ENCODE measurements around the gene NXPE4. TPM values are rescaled to one million over a fixed set of nuclear protein-coding genes. Genes with fewer than 3 reads are reported as not detected.

Gene NXPE4
- total RNA-seq, 2 experiments from 2014 or later = not detected

DNA sequence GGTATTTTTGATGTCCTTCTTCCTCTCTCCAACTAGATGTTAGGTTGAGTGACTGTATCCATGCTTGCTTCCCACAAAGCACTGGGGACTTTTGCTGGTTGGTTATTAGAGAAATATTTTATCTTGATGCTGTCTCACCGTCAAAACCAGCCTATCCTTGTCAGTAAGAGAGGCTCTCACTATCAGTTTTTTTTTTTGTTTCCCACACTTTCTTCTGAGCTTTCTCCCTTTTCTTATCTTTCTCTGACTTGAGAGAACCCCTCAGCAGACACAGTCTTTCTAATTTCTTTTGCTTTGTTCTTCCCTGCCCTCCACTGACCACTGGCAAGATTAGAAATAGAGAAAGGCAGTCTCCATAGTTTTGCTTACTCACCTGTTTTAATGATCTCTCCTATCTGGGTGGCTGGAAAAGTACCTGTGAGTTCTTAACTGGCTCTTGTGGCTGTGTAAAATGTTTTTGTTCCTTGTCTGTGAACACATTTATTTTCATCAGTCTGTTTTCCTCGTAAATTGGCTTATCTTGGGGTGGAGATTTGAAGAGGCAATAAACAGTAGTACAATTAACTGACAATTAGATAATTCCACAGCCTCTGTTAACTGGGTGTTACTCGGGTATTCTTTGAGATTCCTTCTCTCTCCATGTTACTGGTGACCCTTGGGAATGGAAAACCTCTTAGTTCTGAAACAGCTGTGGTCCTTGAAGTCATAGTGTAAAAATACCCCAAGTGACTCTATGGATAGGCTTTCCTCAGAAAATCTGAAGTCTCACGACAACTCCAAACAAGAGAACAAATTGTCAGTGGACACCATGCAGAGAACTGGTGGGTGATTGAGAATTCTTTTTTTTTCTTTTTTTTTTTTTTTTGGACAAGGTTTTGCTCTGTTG, 35.9 kb downstream of the NXPE4 start, which contains the start of gene NXPE1:
Gene NXPE1, minus strand, starts transcription at position 457 of the 886 bp plus-strand sequence. CDS start 8,680 bp downstream, outside the sequence.
- CTCF ChIA-PET = no interaction called here
- Mint-ChIP-seq H3K4me1 (no peaks in the 10 kb centered on the region), H3K27ac (no peak within 1 kb of the TSS), H3K9me3 (ENCODE audit: low read depth) (no peaks in the 10 kb centered on the region), H3K4me3 (no peak within 1 kb of the TSS), H3K27me3 (peaks cover 6% of the 10 kb centered on the region), H3K36me3 (no peaks in the 10 kb centered on the region)
- DNase-seq (no peak), ATAC-seq (no peak)

DNA sequence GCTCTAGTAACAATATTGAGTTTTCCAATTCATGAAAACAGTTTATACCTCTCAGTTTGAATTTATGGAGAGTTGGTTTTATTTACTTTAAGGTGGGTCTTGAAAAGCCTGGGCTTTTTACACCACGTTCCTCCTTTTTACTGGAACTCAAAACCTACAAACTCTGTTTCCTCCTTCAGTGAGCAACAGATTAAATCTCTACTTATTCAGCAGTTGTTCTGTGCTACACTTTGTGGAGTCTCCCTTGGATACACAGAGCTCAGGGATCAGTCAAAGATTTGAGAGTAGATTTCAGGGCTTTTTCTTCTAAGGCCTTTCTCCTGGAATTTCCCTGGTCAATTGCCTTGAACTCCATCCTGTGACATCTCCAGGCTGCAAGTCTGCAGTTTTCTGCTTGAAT, 39.5 kb downstream of the NXPE4 start:
- Mint-ChIP-seq H3K36me3 (no peaks in the 10 kb centered on the region), H3K9me3 (ENCODE audit: low read depth) (no peaks in the 10 kb centered on the region), H3K27me3 (peaks cover 6% of the 10 kb centered on the region), H3K27ac (no peak overlapping the region), H3K4me3 (no peak overlapping the region), H3K4me1 (no peaks in the 10 kb centered on the region)
- CTCF ChIA-PET = interaction anchor here (0.7 kb wide), 1 partner anchor 216 kb away, joined by 3 read pairs; no protein-coding TSS in a partner anchor
- ATAC-seq (no peak), DNase-seq (no peak)

DNA sequence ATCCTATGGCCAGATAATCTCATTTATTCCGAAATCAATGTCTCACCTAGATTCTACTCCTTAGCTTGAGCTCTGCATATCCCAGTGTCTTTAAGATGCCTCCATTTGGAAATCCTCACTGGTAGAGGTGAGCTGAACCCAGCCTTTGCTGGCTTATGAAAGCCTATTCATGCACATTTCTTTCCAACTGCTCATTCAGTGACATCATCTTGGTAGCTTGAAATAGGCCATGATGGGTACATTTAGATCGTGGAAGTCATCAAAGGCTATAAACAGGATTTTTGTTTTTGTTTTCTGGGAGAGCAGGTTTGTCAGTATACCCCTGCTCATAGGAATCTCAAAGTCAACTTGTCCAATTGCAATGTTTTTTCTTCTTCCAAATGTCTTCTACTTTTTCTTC, 41.9 kb downstream of the NXPE4 start:
- no peak overlapping the region for H3K27ac Mint-ChIP-seq

DNA sequence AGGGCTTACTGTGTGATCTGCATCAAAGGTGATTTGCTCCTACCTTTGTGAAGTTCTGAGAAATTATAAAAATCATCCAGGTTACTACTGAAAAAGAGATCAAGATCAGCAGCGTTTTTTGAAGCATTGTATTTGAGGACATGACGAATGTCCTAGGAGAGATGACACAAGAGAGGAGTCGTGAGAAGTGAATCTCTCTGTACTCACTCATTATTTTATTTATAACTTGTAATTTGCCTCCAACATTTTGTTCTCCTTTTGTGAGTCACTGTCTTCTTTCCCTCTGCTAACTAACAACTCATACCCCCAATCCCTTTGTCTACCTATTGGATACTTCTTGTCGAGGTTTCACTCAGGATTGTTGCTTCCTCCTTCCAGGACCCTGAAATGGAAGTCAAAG, 44.5 kb downstream of the NXPE4 start:
- peaks cover 14% of the 10 kb centered on the region for H3K27me3 Mint-ChIP-seq
- no peak for DNase-seq
- no peaks in the 10 kb centered on the region for H3K9me3 Mint-ChIP-seq (ENCODE audit: low read depth)
- no peaks in the 10 kb centered on the region for H3K36me3 Mint-ChIP-seq
- CTCF ChIA-PET = no interaction called here
- H3K27ac Mint-ChIP-seq = no peak overlapping the region
- no peaks in the 10 kb centered on the region for H3K4me1 Mint-ChIP-seq
- ATAC-seq = no peak
- no peak overlapping the region for H3K4me3 Mint-ChIP-seq

More for the DNA sequence above, 41.9 kb downstream of the NXPE4 start:
- Mint-ChIP-seq H3K27me3 (peaks cover 9% of the 10 kb centered on the region), H3K9me3 (ENCODE audit: low read depth) (no peaks in the 10 kb centered on the region), H3K4me3 (no peak overlapping the region), H3K36me3 (no peaks in the 10 kb centered on the region), H3K4me1 (no peaks in the 10 kb centered on the region)
- CTCF ChIA-PET = no interaction called here
- no peak for DNase-seq
- no peak for ATAC-seq

DNA sequence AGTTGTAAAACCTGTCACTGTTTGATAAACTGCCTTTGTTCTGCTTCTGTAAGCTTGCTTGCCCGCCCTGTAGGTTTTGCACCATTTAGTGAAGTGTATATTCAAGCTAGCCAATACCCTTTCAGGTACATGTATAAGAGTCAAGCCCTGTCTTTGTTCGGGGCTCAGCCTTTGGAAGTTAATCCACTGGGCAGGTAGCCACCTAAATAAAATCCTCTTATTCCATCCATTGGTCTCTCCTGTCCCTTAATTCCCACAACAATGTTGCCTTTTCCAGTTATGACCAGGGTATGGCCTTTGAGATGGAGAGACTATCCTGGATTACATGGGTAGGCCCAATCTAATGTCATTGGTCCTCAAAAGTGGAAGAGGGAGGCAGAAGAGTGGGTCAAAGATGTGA, 69.9 kb downstream of the NXPE4 start:
- Mint-ChIP-seq H3K9me3 (ENCODE audit: low read depth) (no peaks in the 10 kb centered on the region), H3K36me3 (peaks cover 1% of the 10 kb centered on the region), H3K27ac (no peak overlapping the region), H3K27me3 (no peaks in the 10 kb centered on the region), H3K4me1 (peaks cover 7% of the 10 kb centered on the region), H3K4me3 (no peak overlapping the region)
- DNase-seq = no peak
- CTCF ChIA-PET = no interaction called here
- ATAC-seq = no peak

DNA sequence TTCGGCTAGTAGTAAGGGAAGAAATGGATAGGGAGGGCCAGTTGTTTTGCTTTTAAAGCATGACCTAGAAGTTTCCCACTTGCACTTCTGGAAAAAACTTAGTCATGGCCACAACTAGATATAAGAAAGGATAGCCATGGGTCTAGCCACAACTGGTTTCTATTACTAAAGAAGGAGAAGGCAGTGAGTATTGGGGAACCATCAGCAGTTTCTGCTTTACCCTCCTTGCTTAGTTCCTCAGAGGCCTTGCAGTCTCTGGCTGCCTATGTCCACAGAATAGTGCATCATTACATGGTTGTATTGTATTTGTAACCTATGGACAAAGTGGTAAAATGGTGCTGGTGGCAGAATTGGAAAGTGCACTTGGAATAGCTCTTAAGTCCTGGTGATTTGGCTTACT, 71.5 kb downstream of the NXPE4 start:
- ATAC-seq (no peak), DNase-seq (no peak)
- Mint-ChIP-seq H3K27me3 (no peaks in the 10 kb centered on the region), H3K4me3 (no peak overlapping the region), H3K27ac (no peak overlapping the region), H3K4me1 (peaks cover 7% of the 10 kb centered on the region), H3K36me3 (peaks cover 1% of the 10 kb centered on the region), H3K9me3 (ENCODE audit: low read depth) (no peaks in the 10 kb centered on the region)
- CTCF ChIA-PET = no interaction called here

DNA sequence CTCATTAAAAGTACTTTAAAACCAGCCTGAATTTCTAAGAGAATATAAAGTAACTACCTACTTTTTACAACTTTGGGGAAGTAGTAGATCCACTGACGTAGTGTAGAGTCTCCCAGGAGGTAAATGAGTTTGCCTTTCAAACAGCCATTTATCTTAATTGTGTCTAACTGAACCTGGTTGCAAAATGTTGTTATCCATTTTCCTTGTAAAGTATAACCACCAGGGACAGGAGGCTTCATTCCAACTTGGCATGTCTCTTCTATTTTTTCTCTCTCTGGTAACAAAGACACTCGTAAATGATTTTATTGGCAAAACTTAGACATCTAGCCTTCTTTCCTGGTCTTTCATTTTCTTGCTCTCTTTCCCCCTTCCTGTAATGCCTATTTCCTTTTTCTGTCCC, 72.8 kb downstream of the NXPE4 start:
- DNase-seq (no peak), ATAC-seq (no peak)
- Mint-ChIP-seq H3K9me3 (ENCODE audit: low read depth) (no peaks in the 10 kb centered on the region), H3K4me1 (peaks cover 7% of the 10 kb centered on the region), H3K27ac (no peak overlapping the region), H3K36me3 (peaks cover 1% of the 10 kb centered on the region), H3K27me3 (no peaks in the 10 kb centered on the region), H3K4me3 (no peak overlapping the region)
- CTCF ChIA-PET = no interaction called here

Other genes with a start within 250 kb of the NXPE4 start
- 10 to 100 TPM in 1 of 2 experiments, 1 to 10 TPM in 1; 5.3 to 14.0 TPM for gene C11orf71, start 195.3 kb downstream of the NXPE4 start, total RNA-seq
- gene RBM7, start 195.1 kb downstream of the NXPE4 start, total RNA-seq = 10 to 100 TPM; 32.8 to 38.0 TPM
- 10 to 100 TPM; 55.5 to 73.2 TPM for gene REXO2, start 156.3 kb downstream of the NXPE4 start, total RNA-seq
- not detected for gene NXPE1, start 35.9 kb downstream of the NXPE4 start, total RNA-seq
- gene NXPE2, start 82.7 kb upstream of the NXPE4 start, total RNA-seq = not detected

Measured in activated CD8-positive, alpha-beta memory T cell treated with anti-CD3 and anti-CD28 coated beads, Interleukin-2, amount 10 ng/mL, durations not matched to agents 7 days and 5 days (primary cell).